HG02571 (cell line): ENCODE data around the gene SERPINB10.

Source experiments
- ATAC-seq: cut with Tn5 transposase; IDR thresholded peaks from one replicate; pipeline ENCODE4 v1.9.1; 2021; ENCODE audit warnings: mild to moderate bottlenecking, moderate library complexity; ENCODE audit not compliant: unreplicated experiment

The SERPINB10 gene

GRCh38 chr18:63907664-63908063, at the start of gene SERPINB10:
Gene SERPINB10 (plus strand): TSS chr18:63907958. CDS start chr18:63915511, 7,553 bp downstream.
- ATAC-seq: peak; percentile 68

GRCh38 chr18:63858456-63858855, 49.3 kb upstream of the SERPINB10 start:
- no peak for ATAC-seq

- ATAC-seq: no peak
These were observed 47.8 kb upstream of the SERPINB10 start for GRCh38 chr18:63859781-63860475.

GRCh38 chr18:63860531-63860930, 47.2 kb upstream of the SERPINB10 start:
- no peak for ATAC-seq

GRCh38 chr18:63867368-63868125, 40.2 kb upstream of the SERPINB10 start:
- ATAC-seq: no peak

- no peak for ATAC-seq
These were observed 39.2 kb upstream of the SERPINB10 start for GRCh38 chr18:63868546-63868945.

GRCh38 chr18:63869374-63869773, 38.4 kb upstream of the SERPINB10 start:
- ATAC-seq: no peak

GRCh38 chr18:63869851-63870250, 37.9 kb upstream of the SERPINB10 start:
- no peak for ATAC-seq

GRCh38 chr18:63871836-63872235, 35.9 kb upstream of the SERPINB10 start:
- no peak for ATAC-seq

- no peak for ATAC-seq
These were observed 35.2 kb upstream of the SERPINB10 start for GRCh38 chr18:63872586-63872985.

- ATAC-seq: no peak
These were observed 29.4 kb upstream of the SERPINB10 start for GRCh38 chr18:63878343-63878742.

- ATAC-seq: no peak
These were observed 28.8 kb upstream of the SERPINB10 start for GRCh38 chr18:63878925-63879324.

- no peak for ATAC-seq
These were observed 28.0 kb upstream of the SERPINB10 start for GRCh38 chr18:63879709-63880108.

- ATAC-seq: no peak
These were observed 25.9 kb upstream of the SERPINB10 start for GRCh38 chr18:63881851-63882250.

GRCh38 chr18:63882333-63883141, 25.2 kb upstream of the SERPINB10 start:
- no peak for ATAC-seq

GRCh38 chr18:63883617-63884016, 24.1 kb upstream of the SERPINB10 start:
- ATAC-seq: no peak

- ATAC-seq: no peak
These were observed 20.3 kb upstream of the SERPINB10 start, which contains the start of gene SERPINB2 for GRCh38 chr18:63887424-63887823. Gene SERPINB2 (plus strand): TSS chr18:63887705. CDS start chr18:63891445, 3,740 bp downstream.

- ATAC-seq: no peak
These were observed 19.1 kb upstream of the SERPINB10 start for GRCh38 chr18:63888470-63889190.

- no peak for ATAC-seq
These were observed 18.1 kb upstream of the SERPINB10 start for GRCh38 chr18:63889626-63890025.

- ATAC-seq: no peak
These were observed 17.4 kb upstream of the SERPINB10 start for GRCh38 chr18:63890237-63890949.
